Measurements from ENCODE around the gene LENG8. TPM values are rescaled to one million over a fixed set of nuclear protein-coding genes. Genes with fewer than 3 reads are reported as not detected.

Gene LENG8
- polyA plus RNA-seq, 3 donors: 3.6 to 341 (median 5.8) TPM

GRCh38 chr19:54469496-54469934 lies 20.5 kb downstream of the LENG8 start:
- Mint-ChIP-seq H3K4me1 (peaks cover 15% of the 10 kb centered on the region), H3K9me3 (peaks cover 4 to 30% (median 16%) of the 10 kb centered on the region in 7 donors), H3K27me3 (ENCODE audit: low read depth in 3 of 3) (peaks cover 61 to 83% (median 72%) of the 10 kb centered on the region in 3 donors), H3K4me3 (peak overlapping the region in 1 of 2 donors; percentile 85), H3K27ac (peak overlapping the region in 1 of 7 donors; percentile 36), H3K36me3 (peaks cover 0 to 3% of the 10 kb centered on the region in 2 donors)
- no peak overlapping the region for H3K4me2 ChIP-seq (replicated peaks; ENCODE audit: extremely low read depth, low read length, poor library complexity, severe bottlenecking)
- peaks cover 5% of the 10 kb centered on the region for H4K20me1 ChIP-seq (ENCODE audit: insufficient read depth, low read length)
- no peak overlapping the region for H3K4me3 ChIP-seq (replicated peaks in 1 of 3; ENCODE audit: low read depth in 2 of 3, low read length in 3 of 3)
- H3K79me2 ChIP-seq (ENCODE audit: insufficient read depth, low read length): no peaks in the 10 kb centered on the region
- H3K27me3 ChIP-seq (ENCODE audit: control insufficient read depth in 2 of 2, insufficient read depth in 2 of 2, low read length in 2 of 2): peaks cover 33 to 74% of the 10 kb centered on the region in 2 donors
- no peaks in the 10 kb centered on the region for H3K36me3 ChIP-seq (replicated peaks in 1 of 2; ENCODE audit: control insufficient read depth in 1 of 2, insufficient read depth in 2 of 2, low read length in 2 of 2)
- 91% methylated on average over 7 of the region's 8 CpGs for WGBS (ENCODE audit: insufficient coverage)
- peaks cover 3 to 12% of the 10 kb centered on the region in 2 donors for H3K9me3 ChIP-seq (replicated peaks in 1 of 2; ENCODE audit: control insufficient read depth in 1 of 2, insufficient read depth in 1 of 2, low read length in 2 of 2)
- H3K4me1 ChIP-seq (ENCODE audit: control insufficient read depth in 1 of 2, insufficient read depth in 2 of 2, low read length in 2 of 2): peaks cover 16 to 17% of the 10 kb centered on the region in 2 donors
- intact Hi-C loops (cut with micrococcal nuclease): no loop called here
- H3K9ac ChIP-seq (ENCODE audit: insufficient read depth, low read length, poor library complexity, severe bottlenecking): no peak overlapping the region
- H2AFZ ChIP-seq (ENCODE audit: insufficient read depth, low read depth, low read length, poor library complexity, severe bottlenecking): no peak overlapping the region
- TF ChIP-seq, protein P1, sequence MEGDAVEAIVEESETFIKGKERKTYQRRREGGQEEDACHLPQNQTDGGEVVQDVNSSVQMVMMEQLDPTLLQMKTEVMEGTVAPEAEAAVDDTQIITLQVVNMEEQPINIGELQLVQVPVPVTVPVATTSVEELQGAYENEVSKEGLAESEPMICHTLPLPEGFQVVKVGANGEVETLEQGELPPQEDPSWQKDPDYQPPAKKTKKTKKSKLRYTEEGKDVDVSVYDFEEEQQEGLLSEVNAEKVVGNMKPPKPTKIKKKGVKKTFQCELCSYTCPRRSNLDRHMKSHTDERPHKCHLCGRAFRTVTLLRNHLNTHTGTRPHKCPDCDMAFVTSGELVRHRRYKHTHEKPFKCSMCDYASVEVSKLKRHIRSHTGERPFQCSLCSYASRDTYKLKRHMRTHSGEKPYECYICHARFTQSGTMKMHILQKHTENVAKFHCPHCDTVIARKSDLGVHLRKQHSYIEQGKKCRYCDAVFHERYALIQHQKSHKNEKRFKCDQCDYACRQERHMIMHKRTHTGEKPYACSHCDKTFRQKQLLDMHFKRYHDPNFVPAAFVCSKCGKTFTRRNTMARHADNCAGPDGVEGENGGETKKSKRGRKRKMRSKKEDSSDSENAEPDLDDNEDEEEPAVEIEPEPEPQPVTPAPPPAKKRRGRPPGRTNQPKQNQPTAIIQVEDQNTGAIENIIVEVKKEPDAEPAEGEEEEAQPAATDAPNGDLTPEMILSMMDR (IDR thresholded peaks at IDR 0.05): no peak
- DNase-seq: no peak
- H3K27ac ChIP-seq (ENCODE audit: low read depth in 1 of 2, low read length in 2 of 2): no peak overlapping the region

GRCh38 chr19:54470276-54470887 lies 21.4 kb downstream of the LENG8 start:
- Histone ChIP-seq H3K27ac (ENCODE audit: low read depth in 1 of 2, low read length in 2 of 2) (no peak overlapping the region), H3K4me2 (replicated peaks; ENCODE audit: extremely low read depth, low read length, poor library complexity, severe bottlenecking) (no peak overlapping the region), H3K27me3 (ENCODE audit: control insufficient read depth in 2 of 2, insufficient read depth in 2 of 2, low read length in 2 of 2) (peaks cover 38 to 82% of the 10 kb centered on the region in 2 donors), H3K9ac (ENCODE audit: insufficient read depth, low read length, poor library complexity, severe bottlenecking) (no peak overlapping the region), H2AFZ (ENCODE audit: insufficient read depth, low read depth, low read length, poor library complexity, severe bottlenecking) (no peak overlapping the region), H3K9me3 (replicated peaks in 1 of 2; ENCODE audit: control insufficient read depth in 1 of 2, insufficient read depth in 1 of 2, low read length in 2 of 2) (peaks cover 3 to 12% of the 10 kb centered on the region in 2 donors), H3K4me1 (ENCODE audit: control insufficient read depth in 1 of 2, insufficient read depth in 2 of 2, low read length in 2 of 2) (peaks cover 10 to 12% of the 10 kb centered on the region in 2 donors), H4K20me1 (ENCODE audit: insufficient read depth, low read length) (peaks cover 5% of the 10 kb centered on the region), H3K79me2 (ENCODE audit: insufficient read depth, low read length) (no peaks in the 10 kb centered on the region), H3K36me3 (replicated peaks in 1 of 2; ENCODE audit: control insufficient read depth in 1 of 2, insufficient read depth in 2 of 2, low read length in 2 of 2) (no peaks in the 10 kb centered on the region), H3K4me3 (replicated peaks in 1 of 3; ENCODE audit: low read depth in 2 of 3, low read length in 3 of 3) (no peak overlapping the region)
- Mint-ChIP-seq H3K36me3 (peaks cover 0 to 3% of the 10 kb centered on the region in 2 donors), H3K4me3 (peak overlapping the region in 1 of 2 donors; percentile 85), H3K4me1 (peaks cover 13% of the 10 kb centered on the region), H3K27ac (no peak overlapping the region), H3K27me3 (ENCODE audit: low read depth in 3 of 3) (peaks cover 70 to 87% (median 80%) of the 10 kb centered on the region in 3 donors), H3K9me3 (peaks cover 4 to 28% (median 18%) of the 10 kb centered on the region in 7 donors)
- WGBS (ENCODE audit: insufficient coverage): 93% methylated on average over 2 of the region's 10 CpGs
- TF ChIP-seq, protein P1 (IDR thresholded peaks at IDR 0.05): no peak
- intact Hi-C loops (cut with micrococcal nuclease): loop anchor here in 1 of 2 donors (10.0 kb wide), 2 partner anchors 124 to 204 kb away; partner anchors contain the start of gene LILRA1
- no peak for DNase-seq

Data from CD14-positive monocyte (primary cell).